Thyroid gland (tissue), 4 donors: ENCODE data around the gene LCE1A.

Source experiments
- POLR2A ChIP-seq, 2 donors: fragments of 450-650 bp; IDR thresholded peaks; one replicate each; pipeline ENCODE4 v1.6.1; 2017; ENCODE audit warnings: antibody characterized with exemption in 2 of 2, mild to moderate bottlenecking in 2 of 2, moderate library complexity in 1 of 2
- TF ChIP-seq, protein P1 (sequence below), 6 experiments: fragments of 200-600 bp in 3 of 6; fragments of 450-650 bp in 3 of 6; sonication (generic) in 3 of 6; IDR thresholded peaks; one replicate each; pipeline ENCODE4 v1.5.1; 2016 to 2019; ENCODE audit warnings: antibody characterized with exemption in 6 of 6, mild to moderate bottlenecking in 2 of 6, inconsistent platforms in 1 of 6, moderate library complexity in 1 of 6

DNA sequence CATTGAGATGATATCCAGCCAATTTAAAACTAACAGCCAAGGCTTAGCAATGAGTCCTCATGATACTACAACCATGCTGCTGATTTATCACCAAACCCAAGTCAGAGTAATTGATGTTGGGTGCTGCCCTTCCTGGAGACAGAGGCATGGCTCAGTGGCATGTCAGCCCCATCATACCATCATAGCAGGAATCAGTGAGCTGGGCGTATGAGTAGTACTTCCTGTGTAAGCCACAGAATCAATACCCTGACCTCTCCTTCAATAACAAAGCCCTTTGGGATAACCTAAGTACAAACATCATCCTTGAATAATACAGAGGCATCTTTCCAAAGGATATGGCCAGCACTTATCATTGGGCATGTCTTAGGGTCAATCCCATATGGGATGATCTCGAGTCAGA, 44.2 kb upstream of the LCE1A start:
- TF ChIP-seq, protein P1, sequence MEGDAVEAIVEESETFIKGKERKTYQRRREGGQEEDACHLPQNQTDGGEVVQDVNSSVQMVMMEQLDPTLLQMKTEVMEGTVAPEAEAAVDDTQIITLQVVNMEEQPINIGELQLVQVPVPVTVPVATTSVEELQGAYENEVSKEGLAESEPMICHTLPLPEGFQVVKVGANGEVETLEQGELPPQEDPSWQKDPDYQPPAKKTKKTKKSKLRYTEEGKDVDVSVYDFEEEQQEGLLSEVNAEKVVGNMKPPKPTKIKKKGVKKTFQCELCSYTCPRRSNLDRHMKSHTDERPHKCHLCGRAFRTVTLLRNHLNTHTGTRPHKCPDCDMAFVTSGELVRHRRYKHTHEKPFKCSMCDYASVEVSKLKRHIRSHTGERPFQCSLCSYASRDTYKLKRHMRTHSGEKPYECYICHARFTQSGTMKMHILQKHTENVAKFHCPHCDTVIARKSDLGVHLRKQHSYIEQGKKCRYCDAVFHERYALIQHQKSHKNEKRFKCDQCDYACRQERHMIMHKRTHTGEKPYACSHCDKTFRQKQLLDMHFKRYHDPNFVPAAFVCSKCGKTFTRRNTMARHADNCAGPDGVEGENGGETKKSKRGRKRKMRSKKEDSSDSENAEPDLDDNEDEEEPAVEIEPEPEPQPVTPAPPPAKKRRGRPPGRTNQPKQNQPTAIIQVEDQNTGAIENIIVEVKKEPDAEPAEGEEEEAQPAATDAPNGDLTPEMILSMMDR (IDR thresholded peaks at IDR 0.05), result no peak
- TF ChIP-seq POLR2A (IDR thresholded peaks at IDR 0.05), result no peak
